ENCODE measurements around the gene FAP.

GRCh38 chr2:162172802-162173370, 70.4 kb downstream of the FAP start:
- TF ChIP-seq EZH2 (IDR thresholded peaks at IDR 0.05; ENCODE audit: low read depth) (no peak), CTCF (conservative IDR thresholded peaks at IDR 0.05) (no peak)

Data from PC-9 (cell line).